HCT116 (cell line): Measurements from ENCODE around the gene PCBP3. TPM values are rescaled to one million over a fixed set of nuclear protein-coding genes. Genes with fewer than 3 reads are reported as not detected.
"Not testable (repeated sequence)": the region's sequence is repeated elsewhere in the genome, so short reads cannot be mapped to it uniquely, and the experiment has no call there.

Source experiments
- ATAC-seq: fragments of 200-7000 bp; cut with Tn5 transposase; 2 replicates; pipeline ENCODE4 v1.9.1; 2020; ENCODE audit warnings: mild to moderate bottlenecking, moderate library complexity
- BruUV-seq: library from RNA; stranded (reverse); fragments of 400-500 nt; replicated peaks from 2 replicates; lab custom pipeline; 2021; lab: Mats Ljungman, UMichigan
- CTCF ChIA-PET: fragments of 300-600 bp; sonication (Branson Sonifier 250); formaldehyde crosslinking; loops from one replicate; lab custom pipeline; 2021; ENCODE audit warnings: antibody characterized with exemption; lab: Charles Lee
- POLR2A ChIA-PET: fragments of 300-600, 350-600 bp; sonication (Branson Sonifier 250); formaldehyde crosslinking; loops from one replicate; lab custom pipeline; 2021; ENCODE audit warnings: antibody characterized with exemption; lab: Charles Lee
- RAD21 ChIA-PET, 2 experiments: fragments of 300-600 bp; sonication (Branson Sonifier 250); formaldehyde crosslinking; loops; one replicate each; lab custom pipeline; 2023; ENCODE audit warnings: low total read pairs in 2 of 2; ENCODE audit not compliant: uncharacterized antibody in 2 of 2, unreplicated experiment in 2 of 2, low non-redundant PET in 1 of 2; lab: Charles Lee
- DNase-seq: peaks from one replicate; pipeline ENCODE4 v3.0.0-alpha.2; 2010; ENCODE audit warnings: low read depth, low spot score
- H2AFZ ChIP-seq: fragments of 200-600 bp; shearing (Covaris generic), sonication (generic); 2 replicates; pipeline ENCODE4 v1.6.1; 2017; ENCODE audit warnings: low read depth, mixed run types, mixed read lengths, antibody characterized with exemption, low read length; ENCODE audit not compliant: poor library complexity, severe bottlenecking
- H3K27ac ChIP-seq: 2 replicates; pipeline ENCODE4 v1.5.1; 2012; ENCODE audit warnings: low read depth, low read length
- H3K27me3 ChIP-seq: fragments of 200-600 bp; sonication (generic); 2 replicates; pipeline ENCODE4 v1.6.1; 2016; ENCODE audit warnings: mixed run types, low read length, mixed read lengths; ENCODE audit not compliant: insufficient read depth
- H3K36me3 ChIP-seq, 2 experiments: fragments of 200-500 bp in 1 of 2; fragments of 200-600 bp in 1 of 2; sonication (Bioruptor generic) in 1 of 2; sonication (generic) in 1 of 2; 2 replicates each; pipeline versions ENCODE4 v1.5.1 to v1.6.1; 2014 to 2016; ENCODE audit warnings: low read length in 2 of 2, inconsistent platforms in 1 of 2, mixed read lengths in 1 of 2, mixed run types in 1 of 2; ENCODE audit not compliant: insufficient read depth in 2 of 2, control insufficient read depth in 1 of 2
- H3K4me1 ChIP-seq, 2 experiments: fragments of 200-600 bp in 1 of 2; sonication (generic) in 1 of 2; 2 replicates each; pipeline versions ENCODE4 v1.5.1 to v1.6.1; 2012 to 2017; ENCODE audit warnings: low read length in 2 of 2, inconsistent platforms in 1 of 2, mild to moderate bottlenecking in 1 of 2, mixed read lengths in 1 of 2, mixed run types in 1 of 2, moderate library complexity in 1 of 2; ENCODE audit not compliant: insufficient read depth in 2 of 2, control insufficient read depth in 1 of 2
- H3K4me2 ChIP-seq: fragments of 200-600 bp; sonication (generic); 2 replicates; pipeline ENCODE4 v1.6.1; 2017; ENCODE audit warnings: mixed run types, low read length, mixed read lengths
- H3K4me3 ChIP-seq, 2 experiments: fragments of 200-600 bp in 1 of 2; sonication (generic) in 1 of 2; replicated peaks in 1 of 2; 2 replicates each; pipeline ENCODE4 v1.5.1; 2011 to 2016; ENCODE audit warnings: low read length in 2 of 2, control low read depth in 1 of 2, low read depth in 1 of 2, mild to moderate bottlenecking in 1 of 2, mixed read lengths in 1 of 2, mixed run types in 1 of 2
- H3K79me2 ChIP-seq: fragments of 200-600 bp; sonication (generic); 2 replicates; pipeline ENCODE4 v1.6.1; 2017; ENCODE audit warnings: mild to moderate bottlenecking, mixed run types, low read length, moderate library complexity, mixed read lengths; ENCODE audit not compliant: insufficient read depth
- H3K9ac ChIP-seq: fragments of 200-600 bp; sonication (generic); 2 replicates; pipeline ENCODE4 v1.6.1; 2016; ENCODE audit warnings: low read length, mixed read lengths
- H3K9me2 ChIP-seq: fragments of 200-600 bp; sonication (generic), shearing (Covaris generic); 2 replicates; pipeline ENCODE4 v1.6.1; 2017; ENCODE audit warnings: mixed run types, mild to moderate bottlenecking, moderate library complexity; ENCODE audit not compliant: insufficient read depth
- H3K9me3 ChIP-seq, 2 experiments: fragments of 200-500 bp in 1 of 2; fragments of 200-600 bp in 1 of 2; sonication (Bioruptor generic) in 1 of 2; sonication (generic) in 1 of 2; 2 replicates each; pipeline ENCODE4 v1.6.1; 2014 to 2017; ENCODE audit warnings: low read length in 2 of 2, mixed read lengths in 2 of 2, inconsistent platforms in 1 of 2, low read depth in 1 of 2, mild to moderate bottlenecking in 1 of 2, mixed run types in 1 of 2, moderate library complexity in 1 of 2; ENCODE audit not compliant: control insufficient read depth in 1 of 2, insufficient read depth in 1 of 2
- H4K20me1 ChIP-seq: fragments of 200-600 bp; sonication (generic), shearing (Covaris generic); 2 replicates; pipeline ENCODE4 v1.6.1; 2017; ENCODE audit warnings: mixed run types, mild to moderate bottlenecking, moderate library complexity; ENCODE audit not compliant: insufficient read depth
- CEBPB ChIP-seq: IDR thresholded peaks from 2 replicates; pipeline ENCODE4 v1.6.1; 2012; ENCODE audit warnings: low read depth
- EZH2 ChIP-seq: fragments of 200-600 bp; sonication (generic); IDR thresholded peaks from 2 replicates; pipeline ENCODE4 v1.6.1; 2017; ENCODE audit warnings: antibody characterized with exemption, mixed run types
- EZH2phosphoT487 ChIP-seq: fragments of 200-600 bp; IDR thresholded peaks from 2 replicates; pipeline ENCODE4 v1.6.1; 2018; ENCODE audit warnings: antibody characterized with exemption, borderline replicate concordance
- REST ChIP-seq: IDR thresholded peaks from 2 replicates; pipeline ENCODE4 v1.6.1; 2012; ENCODE audit warnings: low read depth
- SP1 ChIP-seq: IDR thresholded peaks from 2 replicates; pipeline ENCODE4 v1.6.1; 2012; ENCODE audit warnings: low read depth
- ZBTB33 ChIP-seq: IDR thresholded peaks from 2 replicates; pipeline ENCODE4 v1.6.1; 2011; ENCODE audit warnings: mild to moderate bottlenecking, low read length, moderate library complexity; ENCODE audit not compliant: insufficient replicate concordance; ENCODE audit errors: extremely low read depth
- intact Hi-C: fragments of 100-400 bp; cut with micrococcal nuclease; formaldehyde crosslinking; loops from 2 replicates; pipeline ENCODE4 v1.10.0; 2022
- total RNA-seq: library from RNA; stranded (reverse); gene quantifications from one replicate; pipeline ENCODE4 v1.2.1, GENCODE V29; 2021; ENCODE audit not compliant: unreplicated experiment

The PCBP3 gene
- total RNA-seq, 1 experiment from 2014 or later = 3.1 TPM

GRCh38 chr21:45885930-45886601 lies 242.5 kb downstream of the PCBP3 start:
- DNase-seq, BruUV-seq, H4K20me1 ChIP-seq, intact Hi-C loops, H3K4me1 ChIP-seq, H3K27ac ChIP-seq, RAD21 ChIA-PET, H3K4me3 ChIP-seq, H3K4me2 ChIP-seq, H3K9me3 ChIP-seq, H3K9ac ChIP-seq, H3K79me2 ChIP-seq, H3K9me2 ChIP-seq, ATAC-seq, POLR2A ChIA-PET, H2AFZ ChIP-seq, H3K36me3 ChIP-seq, CTCF ChIA-PET: not testable (repeated sequence)
- TF ChIP-seq REST = peak; percentile 14; the same call in 1 of the 2 replicates
- peaks cover 19% of the 10 kb centered on the region; the same call in 1 of the 2 replicates for H3K27me3 ChIP-seq

DNA sequence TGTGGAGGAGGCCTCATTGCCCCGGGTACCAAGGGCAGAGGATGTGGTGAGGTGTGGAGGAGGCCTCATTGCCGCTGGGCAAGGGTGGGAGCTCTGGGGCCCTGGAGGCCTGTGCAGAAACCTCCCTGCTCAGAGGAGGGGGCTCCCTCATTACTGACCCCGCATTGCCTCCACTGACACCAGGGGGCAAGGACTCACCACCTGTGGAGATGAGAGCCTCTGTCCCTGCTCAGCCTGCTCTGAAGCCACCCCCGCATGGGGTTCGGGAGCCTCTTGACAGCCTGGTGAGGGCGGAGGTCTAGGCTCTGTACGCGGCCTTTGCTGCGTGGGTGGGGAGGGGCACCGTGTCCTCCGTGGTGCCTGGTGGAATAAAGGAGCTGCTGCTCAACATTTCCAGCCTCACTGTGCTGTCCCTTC lies 243.1 kb downstream of the PCBP3 start:
- CTCF ChIA-PET = no interaction called here
- BruUV-seq = no TSS peak
- Histone ChIP-seq H3K4me3 (no peak overlapping the region), H3K36me3 (no peaks in the 10 kb centered on the region), H3K27me3 (peaks cover 22% of the 10 kb centered on the region; the same call in 1 of the 2 replicates), H3K9ac (no peak overlapping the region), H3K27ac (no peak overlapping the region), H4K20me1 (no peaks in the 10 kb centered on the region), H2AFZ (no peak overlapping the region), H3K9me3 (no peaks in the 10 kb centered on the region), H3K9me2 (no peaks in the 10 kb centered on the region), H3K4me2 (no peak overlapping the region), H3K79me2 (no peaks in the 10 kb centered on the region), H3K4me1 (no peaks in the 10 kb centered on the region)
- DNase-seq (no peak), ATAC-seq (no peak)
- TF ChIP-seq ZBTB33 (no peak), CEBPB (no peak), EZH2phosphoT487 (no peak), EZH2 (no peak), SP1 (no peak), REST (no peak)
- intact Hi-C loops = no loop called here
- POLR2A ChIA-PET = no interaction called here
- RAD21 ChIA-PET = no interaction called here
